Smooth muscle cell (in vitro differentiated cells): ENCODE measurements around the gene IL23R. TPM values are rescaled to one million over a fixed set of nuclear protein-coding genes. Genes with fewer than 3 reads are reported as not detected.

Experiments used
- DNase-seq: peaks from one replicate; lab custom pipeline; 2025; ENCODE audit not compliant: unreplicated experiment; lab: John Stamatoyannopoulos, UW
- H2AFZ ChIP-seq: fragments of 200-600 bp; sonication (generic); 2 replicates; pipeline ENCODE4 v1.6.0; 2016; ENCODE audit warnings: antibody characterized with exemption, low read depth, mild to moderate bottlenecking
- H3F3A ChIP-seq: fragments of 200-600 bp; sonication (generic); 2 replicates; pipeline ENCODE4 v1.6.0; 2017; ENCODE audit warnings: antibody characterized with exemption, low read depth
- H3K27ac ChIP-seq: fragments of 200-600 bp; sonication (generic); 2 replicates; pipeline ENCODE4 v1.5.1; 2016; ENCODE audit warnings: low read depth, mild to moderate bottlenecking
- H3K27me3 ChIP-seq: fragments of 200-600 bp; sonication (generic); 2 replicates; pipeline ENCODE4 v1.6.1; 2016; ENCODE audit warnings: low read depth, mild to moderate bottlenecking
- H3K36me3 ChIP-seq: fragments of 200-600 bp; sonication (generic); 2 replicates; pipeline ENCODE4 v1.5.1; 2016; ENCODE audit warnings: low read depth
- H3K4me1 ChIP-seq: fragments of 200-600 bp; sonication (generic); 2 replicates; pipeline ENCODE4 v1.5.1; 2016; ENCODE audit warnings: low read depth
- H3K4me2 ChIP-seq: fragments of 200-600 bp; sonication (generic); 2 replicates; pipeline ENCODE4 v1.6.0; 2016; ENCODE audit warnings: mild to moderate bottlenecking
- H3K4me3 ChIP-seq: fragments of 200-600 bp; sonication (generic); 2 replicates; pipeline ENCODE4 v1.5.1; 2016; ENCODE audit warnings: mild to moderate bottlenecking
- H3K79me2 ChIP-seq: fragments of 200-600 bp; sonication (generic); 2 replicates; pipeline ENCODE4 v1.6.0; 2016; ENCODE audit warnings: low read depth, mild to moderate bottlenecking
- H3K9ac ChIP-seq: fragments of 200-600 bp; sonication (generic); 2 replicates; pipeline ENCODE4 v1.6.0; 2016; ENCODE audit warnings: low read depth
- H3K9me3 ChIP-seq: fragments of 200-600 bp; sonication (generic); replicated peaks from 2 replicates; pipeline ENCODE4 v1.5.1; 2016; ENCODE audit warnings: low read depth
- H4K20me1 ChIP-seq: fragments of 200-600 bp; sonication (generic); 2 replicates; pipeline ENCODE4 v1.6.0; 2016; ENCODE audit warnings: low read depth
- WGBS: methylation state at CpG from one replicate; pipeline ENCODE4 v1.1.7; 2016; ENCODE audit warnings: low lambda C conversion rate; 5-methylcytosine and 5-hydroxymethylcytosine counted together
- polyA plus RNA-seq: library from polyadenylated mRNA; unstranded; fragments of >200 nt; fragmentation: Nextera tagmentation; extraction: Ambion mirVana; gene quantifications from 2 replicates; pipeline ENCODE4 v1.2.1, GENCODE V29; 2016
- total RNA-seq: library from RNA; depleted of rRNA; stranded (reverse); fragments of >200 nt; gene quantifications from 2 replicates; pipeline ENCODE4 v1.2.3, GENCODE V29; 2014
- TF ChIP-seq, protein P1 (sequence below): fragments of 200-600 bp; sonication (generic); IDR thresholded peaks from 2 replicates; pipeline ENCODE4 v1.5.1; 2017; ENCODE audit warnings: borderline replicate concordance, mild to moderate bottlenecking, antibody characterized with exemption; ENCODE audit not compliant: insufficient read depth, poor library complexity, severe bottlenecking

Gene IL23R
- total and polyA plus RNA-seq, 2 experiments from 2014 or later, result not detected

DNA sequence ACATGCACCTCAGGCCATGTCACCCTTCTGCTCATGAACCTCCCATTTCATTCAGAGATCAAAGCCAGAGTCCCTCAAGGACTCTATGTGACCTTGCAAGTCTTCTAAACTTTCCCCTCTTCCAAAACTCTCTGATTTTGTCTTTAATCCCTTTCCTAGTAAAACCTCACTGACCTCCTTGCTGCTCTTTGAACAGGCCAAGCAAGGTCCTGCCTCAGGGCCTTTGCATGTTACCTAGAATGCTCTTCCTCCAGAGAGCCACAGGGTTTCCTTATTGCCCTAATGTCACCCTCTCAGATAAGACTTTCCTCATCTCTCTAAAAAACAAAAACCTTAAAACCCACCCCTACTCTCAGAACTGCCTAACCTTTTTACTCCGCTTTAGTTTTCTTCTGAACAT is 26.6 kb downstream of the IL23R start:
- H3K4me1 ChIP-seq, result no peaks in the 10 kb centered on the region
- no peaks in the 10 kb centered on the region for H4K20me1 ChIP-seq
- H3K9me3 ChIP-seq, result no peaks in the 10 kb centered on the region
- H3K4me2 ChIP-seq, result no peak overlapping the region
- no peak overlapping the region for H3K9ac ChIP-seq
- H2AFZ ChIP-seq, result no peak overlapping the region
- TF ChIP-seq, protein P1, sequence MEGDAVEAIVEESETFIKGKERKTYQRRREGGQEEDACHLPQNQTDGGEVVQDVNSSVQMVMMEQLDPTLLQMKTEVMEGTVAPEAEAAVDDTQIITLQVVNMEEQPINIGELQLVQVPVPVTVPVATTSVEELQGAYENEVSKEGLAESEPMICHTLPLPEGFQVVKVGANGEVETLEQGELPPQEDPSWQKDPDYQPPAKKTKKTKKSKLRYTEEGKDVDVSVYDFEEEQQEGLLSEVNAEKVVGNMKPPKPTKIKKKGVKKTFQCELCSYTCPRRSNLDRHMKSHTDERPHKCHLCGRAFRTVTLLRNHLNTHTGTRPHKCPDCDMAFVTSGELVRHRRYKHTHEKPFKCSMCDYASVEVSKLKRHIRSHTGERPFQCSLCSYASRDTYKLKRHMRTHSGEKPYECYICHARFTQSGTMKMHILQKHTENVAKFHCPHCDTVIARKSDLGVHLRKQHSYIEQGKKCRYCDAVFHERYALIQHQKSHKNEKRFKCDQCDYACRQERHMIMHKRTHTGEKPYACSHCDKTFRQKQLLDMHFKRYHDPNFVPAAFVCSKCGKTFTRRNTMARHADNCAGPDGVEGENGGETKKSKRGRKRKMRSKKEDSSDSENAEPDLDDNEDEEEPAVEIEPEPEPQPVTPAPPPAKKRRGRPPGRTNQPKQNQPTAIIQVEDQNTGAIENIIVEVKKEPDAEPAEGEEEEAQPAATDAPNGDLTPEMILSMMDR, result no peak
- no peaks in the 10 kb centered on the region for H3F3A ChIP-seq
- H3K4me3 ChIP-seq, result no peak overlapping the region
- no peaks in the 10 kb centered on the region for H3K27me3 ChIP-seq
- WGBS, result 98% methylated on average over 1 of the region's 1 CpG
- no peak for DNase-seq
- no peaks in the 10 kb centered on the region for H3K79me2 ChIP-seq
- no peaks in the 10 kb centered on the region for H3K36me3 ChIP-seq
- H3K27ac ChIP-seq, result no peak overlapping the region

DNA sequence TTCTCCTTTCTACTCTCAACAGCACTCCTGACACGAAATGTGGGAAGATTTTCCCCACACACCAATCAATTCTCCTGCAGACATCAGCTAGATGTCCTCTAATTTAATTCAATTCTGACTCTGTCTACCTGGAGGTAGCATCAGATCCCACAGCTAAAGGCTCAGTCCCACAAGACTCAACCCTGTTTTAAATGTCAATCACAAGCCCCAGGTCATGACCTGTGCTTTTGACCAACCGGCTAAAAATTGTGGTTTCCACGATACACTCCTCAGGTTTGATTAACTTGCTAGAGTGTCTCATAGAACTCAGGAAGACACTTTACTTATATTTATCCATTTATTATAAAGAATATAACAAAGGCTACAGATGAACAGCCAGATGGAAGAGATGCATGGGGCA is 27.4 kb downstream of the IL23R start:
- no peaks in the 10 kb centered on the region for H3K79me2 ChIP-seq
- no peak for DNase-seq
- no peak overlapping the region for H3K27ac ChIP-seq
- no peaks in the 10 kb centered on the region for H3K27me3 ChIP-seq
- H3K36me3 ChIP-seq, result no peaks in the 10 kb centered on the region
- no peaks in the 10 kb centered on the region for H4K20me1 ChIP-seq
- no peak overlapping the region for H3K4me2 ChIP-seq
- WGBS, result 57% methylated on average over 3 of the region's 3 CpGs
- no peaks in the 10 kb centered on the region for H3K4me1 ChIP-seq
- H3K4me3 ChIP-seq, result no peak overlapping the region
- TF ChIP-seq, protein P1, result no peak
- H2AFZ ChIP-seq, result no peak overlapping the region
- no peaks in the 10 kb centered on the region for H3F3A ChIP-seq
- H3K9ac ChIP-seq, result no peak overlapping the region
- H3K9me3 ChIP-seq, result no peaks in the 10 kb centered on the region

DNA sequence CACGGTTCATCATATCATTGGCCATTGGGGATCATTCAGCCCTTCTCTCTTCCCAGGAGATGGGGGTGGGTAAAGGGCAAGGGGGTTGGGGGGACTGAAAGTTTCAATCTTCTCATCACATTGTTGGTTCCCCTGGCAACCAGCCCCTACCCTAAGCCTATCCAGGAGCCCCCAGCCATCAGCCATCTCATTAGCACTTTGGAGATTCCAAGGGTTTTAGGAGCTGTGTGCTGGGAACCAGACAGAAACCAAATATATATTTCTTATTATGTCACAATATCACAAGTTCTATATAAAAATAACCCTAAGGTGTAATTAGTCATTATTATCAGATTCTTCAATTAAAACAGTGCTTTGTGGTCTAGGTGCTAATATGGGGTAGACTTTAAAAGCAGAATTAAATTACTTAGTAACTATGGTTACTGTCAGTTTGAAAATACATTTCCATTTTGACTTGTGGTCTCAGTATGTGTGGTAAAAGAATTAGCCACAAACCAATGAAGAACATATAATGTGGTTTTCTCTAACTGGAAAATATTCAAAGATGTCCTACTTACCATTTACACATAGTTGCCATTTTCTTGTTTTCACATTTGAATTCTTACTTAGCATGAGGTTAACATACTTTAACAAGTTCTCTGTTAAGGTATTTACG is 28.1 kb downstream of the IL23R start:
- Histone ChIP-seq H3F3A (no peaks in the 10 kb centered on the region), H3K79me2 (no peaks in the 10 kb centered on the region), H3K4me3 (no peak overlapping the region), H3K9me3 (no peaks in the 10 kb centered on the region), H3K4me2 (no peak overlapping the region), H3K9ac (no peak overlapping the region), H3K4me1 (no peaks in the 10 kb centered on the region), H3K27me3 (no peaks in the 10 kb centered on the region), H2AFZ (no peak overlapping the region), H4K20me1 (no peaks in the 10 kb centered on the region), H3K36me3 (no peaks in the 10 kb centered on the region), H3K27ac (no peak overlapping the region)
- no peak for DNase-seq
- TF ChIP-seq, protein P1, result no peak
- 94% methylated on average over 2 of the region's 2 CpGs for WGBS

DNA sequence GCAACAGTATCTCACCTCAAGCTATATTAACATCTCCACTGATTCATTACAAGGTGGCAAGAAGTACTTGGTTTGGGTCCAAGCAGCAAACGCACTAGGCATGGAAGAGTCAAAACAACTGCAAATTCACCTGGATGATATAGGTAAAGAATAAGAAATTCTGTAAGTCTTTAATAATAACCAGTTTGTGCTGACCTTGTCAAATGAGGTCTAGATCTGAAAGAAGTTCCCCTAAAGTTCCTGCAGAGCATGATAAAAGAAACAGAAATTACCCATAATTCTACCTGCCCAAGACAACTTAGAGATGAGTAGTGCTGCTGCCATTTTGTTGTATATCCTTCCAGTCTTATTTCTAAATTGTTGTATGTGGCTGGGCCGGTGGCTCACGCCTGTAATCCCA is 34.5 kb downstream of the IL23R start:
- TF ChIP-seq, protein P1, result no peak
- 97% methylated on average over 3 of the region's 3 CpGs for WGBS

More for the DNA sequence above, 34.5 kb downstream of the IL23R start:
- no peak overlapping the region for H2AFZ ChIP-seq
- H3K4me2 ChIP-seq, result no peak overlapping the region
- DNase-seq, result no peak
- no peak overlapping the region for H3K27ac ChIP-seq
- no peaks in the 10 kb centered on the region for H4K20me1 ChIP-seq
- H3K4me3 ChIP-seq, result no peak overlapping the region
- no peaks in the 10 kb centered on the region for H3K79me2 ChIP-seq
- H3F3A ChIP-seq, result no peaks in the 10 kb centered on the region
- H3K4me1 ChIP-seq, result no peaks in the 10 kb centered on the region
- H3K36me3 ChIP-seq, result no peaks in the 10 kb centered on the region
- H3K9me3 ChIP-seq, result no peaks in the 10 kb centered on the region
- no peaks in the 10 kb centered on the region for H3K27me3 ChIP-seq
- no peak overlapping the region for H3K9ac ChIP-seq
